Right cardiac atrium (tissue), 5 donors: ENCODE results near the gene PCDHA6. TPM values are rescaled to one million over a fixed set of nuclear protein-coding genes. Genes with fewer than 3 reads are reported as not detected.
"Not testable (repeated sequence)": the region's sequence is repeated elsewhere in the genome, so short reads cannot be mapped to it uniquely, and the experiment has no call there.

Experiments used
- ATAC-seq, 2 donors: fragments of 200-7000 bp; cut with Tn5 transposase; one replicate each; pipeline versions ENCODE4 v1.8.0 to v1.9.1; 2020; ENCODE audit warnings: moderate library complexity in 2 of 2, mild to moderate bottlenecking in 1 of 2
- DNase-seq, 3 donors: peaks; one replicate each; pipeline ENCODE4 v3.0.0-alpha.2; 2020
- H3K27ac ChIP-seq: one replicate; pipeline ENCODE4 v1.5.1; 2013; ENCODE audit warnings: mild to moderate bottlenecking, low read length, control low read depth, moderate library complexity
- H3K27me3 ChIP-seq: one replicate; pipeline ENCODE4 v1.6.1; 2013; ENCODE audit not compliant: control insufficient read depth, insufficient read depth
- H3K4me1 ChIP-seq: one replicate; pipeline ENCODE4 v1.6.1; 2013; ENCODE audit warnings: low read length; ENCODE audit not compliant: control insufficient read depth, insufficient read depth
- H3K4me3 ChIP-seq: one replicate; pipeline ENCODE4 v1.5.1; 2013; ENCODE audit warnings: low read length, control low read depth
- H3K9me3 ChIP-seq: one replicate; pipeline ENCODE4 v1.6.1; 2013; ENCODE audit warnings: low read length; ENCODE audit not compliant: control insufficient read depth
- WGBS: extraction: QIAGEN DNeasy Blood & Tissue Kit; methylation state at CpG from one replicate; pipeline ENCODE4 v1.1.7; 2013; 5-methylcytosine and 5-hydroxymethylcytosine counted together
- intact Hi-C, 4 donors: fragments of 100-400 bp; cut with DNase I; formaldehyde crosslinking; loops; one replicate each; pipeline versions ENCODE4 v1.11.0 to v1.14.0; 2022 to 2023
- polyA plus RNA-seq: library from polyadenylated mRNA; stranded (reverse); fragments of 200-250 nt; gene quantifications from one replicate; pipeline ENCODE4 v1.2.3, GENCODE V29; 2013
- total RNA-seq, 4 donors: library from RNA; stranded (reverse); fragmentation: NEBNext Ultra II Directional; extraction: Animal tissue kit (Norgen Biotek cat#: 25700); gene quantifications; one replicate each; pipeline ENCODE4 v1.2.1, GENCODE V29; 2021
- donor health status: healthy with polysubstance abuse.
- donor health status: DM: no; HTN: yes; CAD: no.
- donor health status: DM: no; HTN: no; CAD: no.
- donor health status: DM: no; HTN: yes; CAD: no; lungs with severe emphysema.
- donor health status: DM: yes; HTN: yes; CAD: no.

Gene PCDHA6
- total and polyA plus RNA-seq, 5 donors = 0.07 to 0.20 (median 0.11) TPM; not detected in 1

DNA sequence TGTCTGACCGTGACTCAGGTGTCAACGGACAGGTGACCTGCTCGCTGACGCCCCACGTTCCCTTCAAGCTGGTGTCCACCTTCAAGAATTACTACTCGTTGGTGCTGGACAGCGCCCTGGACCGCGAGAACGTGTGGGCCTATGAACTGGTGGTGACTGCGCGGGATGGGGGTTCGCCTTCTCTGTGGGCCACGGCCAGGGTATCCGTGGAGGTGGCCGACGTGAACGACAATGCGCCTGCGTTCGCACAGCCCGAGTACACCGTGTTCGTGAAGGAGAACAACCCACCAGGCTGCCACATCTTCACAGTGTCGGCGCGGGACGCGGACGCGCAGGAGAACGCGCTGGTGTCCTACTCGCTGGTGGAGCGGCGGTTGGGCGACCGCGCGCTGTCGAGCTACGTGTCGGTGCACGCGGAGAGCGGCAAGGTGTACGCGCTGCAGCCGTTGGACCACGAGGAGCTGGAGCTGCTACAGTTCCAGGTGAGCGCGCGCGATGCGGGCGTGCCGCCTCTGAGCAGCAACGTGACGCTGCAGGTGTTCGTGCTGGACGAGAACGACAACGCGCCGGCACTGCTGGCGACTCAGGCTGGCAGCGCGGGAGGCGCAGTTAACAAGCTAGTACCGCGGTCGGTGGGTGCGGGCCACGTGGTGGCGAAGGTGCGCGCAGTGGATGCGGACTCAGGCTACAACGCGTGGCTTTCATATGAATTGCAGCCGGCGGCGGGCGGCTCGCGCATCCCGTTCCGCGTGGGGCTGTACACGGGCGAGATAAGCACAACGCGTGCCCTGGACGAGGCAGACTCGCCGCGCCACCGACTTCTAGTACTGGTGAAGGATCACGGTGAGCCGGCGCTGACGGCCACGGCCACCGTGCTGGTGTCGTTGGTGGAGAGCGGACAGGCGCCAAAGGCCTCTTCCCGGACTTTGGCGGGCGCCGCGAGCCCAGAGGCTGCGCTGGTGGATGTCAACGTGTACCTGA, 42.8 kb downstream of the PCDHA6 start:
- H3K27me3 ChIP-seq = no peaks in the 10 kb centered on the region
- intact Hi-C loops = no loop called here
- no peak for ATAC-seq
- DNase-seq = peak in 2 of 3 donors; percentile 35 to 43
- no peak overlapping the region for H3K27ac ChIP-seq
- H3K9me3 ChIP-seq = peaks cover 9% of the 10 kb centered on the region
- H3K4me3 ChIP-seq = no peak overlapping the region
- no peaks in the 10 kb centered on the region for H3K4me1 ChIP-seq
- 35% methylated on average over 114 of the region's 114 CpGs for WGBS

DNA sequence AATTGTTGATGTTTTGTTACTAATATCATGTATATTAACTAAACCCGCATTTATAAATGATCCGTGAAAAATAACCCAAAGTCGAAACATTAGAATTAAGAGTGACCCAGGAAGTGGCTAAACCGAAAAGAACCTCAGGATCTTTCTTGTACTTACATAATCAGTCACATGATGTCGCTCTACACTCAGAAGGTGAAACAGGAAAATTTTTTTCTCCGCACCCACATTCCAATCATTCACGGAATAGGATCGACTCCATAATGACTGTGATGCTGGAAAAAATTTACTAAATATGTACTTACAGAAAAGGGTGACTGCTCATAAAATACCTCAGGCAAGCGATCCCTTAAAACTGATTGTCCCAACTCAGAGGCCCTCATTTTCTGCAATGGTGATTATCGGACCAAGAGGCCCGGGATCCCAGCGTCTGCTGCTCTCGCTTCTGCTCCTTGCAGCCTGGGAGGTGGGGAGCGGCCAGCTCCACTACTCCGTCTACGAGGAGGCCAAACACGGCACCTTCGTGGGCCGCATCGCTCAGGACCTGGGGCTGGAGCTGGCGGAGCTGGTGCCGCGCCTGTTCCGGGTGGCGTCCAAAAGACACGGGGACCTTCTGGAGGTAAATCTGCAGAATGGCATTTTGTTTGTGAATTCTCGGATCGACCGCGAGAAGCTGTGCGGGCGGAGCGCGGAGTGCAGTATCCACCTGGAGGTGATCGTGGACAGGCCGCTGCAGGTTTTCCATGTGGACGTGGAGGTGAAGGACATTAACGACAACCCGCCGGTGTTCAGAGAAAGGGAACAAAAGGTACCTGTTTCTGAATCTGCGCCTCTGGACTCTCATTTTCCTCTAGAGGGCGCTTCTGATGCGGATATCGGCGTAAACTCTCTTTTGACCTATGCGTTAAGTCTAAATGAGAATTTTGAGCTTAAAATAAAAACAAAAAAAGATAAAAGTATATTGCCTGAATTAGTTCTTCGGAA, 47.6 kb downstream of the PCDHA6 start, which contains the start of gene PCDHA12:
PCDHA12 (plus strand) TSS at position 224 of the 981 bp plus-strand sequence; CDS start at position 389, 165 bp downstream.
- H3K4me3 ChIP-seq = no peak within 1 kb of the TSS
- no peak within 1 kb of the TSS for H3K27ac ChIP-seq
- no peaks in the 10 kb centered on the region for H3K4me1 ChIP-seq
- H3K27me3 ChIP-seq = no peaks in the 10 kb centered on the region
- peaks cover 3% of the 10 kb centered on the region for H3K9me3 ChIP-seq
- 14% methylated on average over 47 of the region's 47 CpGs for WGBS
- intact Hi-C loops = no loop called here
- no peak for DNase-seq
- no peak for ATAC-seq

DNA sequence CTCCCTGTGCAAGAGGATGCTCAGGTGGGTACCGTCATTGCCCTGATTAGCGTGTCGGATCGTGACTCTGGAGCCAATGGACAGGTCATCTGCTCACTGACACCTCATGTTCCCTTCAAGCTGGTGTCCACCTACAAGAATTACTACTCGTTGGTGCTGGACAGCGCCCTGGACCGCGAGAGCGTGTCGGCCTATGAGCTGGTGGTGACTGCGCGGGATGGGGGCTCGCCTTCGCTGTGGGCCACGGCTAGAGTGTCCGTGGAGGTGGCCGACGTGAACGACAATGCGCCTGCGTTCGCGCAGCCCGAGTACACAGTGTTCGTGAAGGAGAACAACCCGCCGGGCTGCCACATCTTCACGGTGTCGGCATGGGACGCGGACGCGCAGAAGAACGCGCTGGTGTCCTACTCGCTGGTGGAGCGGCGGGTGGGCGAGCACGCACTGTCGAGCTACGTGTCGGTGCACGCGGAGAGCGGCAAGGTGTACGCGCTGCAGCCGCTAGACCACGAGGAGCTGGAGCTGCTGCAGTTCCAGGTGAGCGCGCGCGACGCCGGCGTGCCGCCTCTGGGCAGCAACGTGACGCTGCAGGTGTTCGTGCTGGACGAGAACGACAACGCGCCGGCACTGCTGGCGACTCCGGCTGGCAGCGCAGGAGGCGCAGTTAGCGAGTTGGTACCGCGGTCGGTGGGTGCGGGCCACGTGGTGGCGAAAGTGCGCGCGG, 48.9 kb downstream of the PCDHA6 start:
- WGBS = 30% methylated on average over 80 of the region's 80 CpGs
- H3K4me3 ChIP-seq, H3K4me1 ChIP-seq, intact Hi-C loops, ATAC-seq, H3K27me3 ChIP-seq, H3K27ac ChIP-seq, H3K9me3 ChIP-seq: not testable (repeated sequence)
- DNase-seq = peak in 1 of 3 donors; percentile 39

DNA sequence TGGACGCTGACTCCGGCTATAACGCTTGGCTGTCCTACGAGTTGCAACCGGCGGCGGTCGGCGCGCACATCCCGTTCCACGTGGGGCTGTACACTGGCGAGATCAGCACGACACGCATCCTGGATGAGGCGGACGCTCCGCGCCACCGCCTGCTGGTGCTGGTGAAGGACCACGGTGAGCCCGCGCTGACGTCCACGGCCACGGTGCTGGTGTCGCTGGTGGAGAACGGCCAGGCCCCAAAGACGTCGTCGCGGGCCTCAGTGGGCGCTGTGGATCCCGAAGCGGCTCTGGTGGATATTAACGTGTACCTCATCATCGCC, 49.5 kb downstream of the PCDHA6 start:
- DNase-seq (no peak), ATAC-seq (no peak)
- Histone ChIP-seq H3K27me3 (no peaks in the 10 kb centered on the region), H3K4me3 (no peak overlapping the region), H3K27ac (no peak overlapping the region), H3K9me3 (no peaks in the 10 kb centered on the region), H3K4me1 (no peaks in the 10 kb centered on the region)
- intact Hi-C loops = no loop called here
- WGBS = 34% methylated on average over 37 of the region's 37 CpGs

Other genes with a start within 250 kb of the PCDHA6 start
- gene CD14, start 194.8 kb upstream of the PCDHA6 start, total RNA-seq = 10 to 100 TPM; 52.8 to 99.0 (median 68.0) TPM
- 25.1 TPM for gene CD14, start 194.8 kb upstream of the PCDHA6 start, polyA plus RNA-seq
- gene TMCO6, start 188.5 kb upstream of the PCDHA6 start, total RNA-seq = 1 to 10 TPM; 4.3 to 5.0 (median 4.8) TPM
- 4.6 TPM for gene TMCO6, start 188.5 kb upstream of the PCDHA6 start, polyA plus RNA-seq
- gene NDUFA2, start 180.3 kb upstream of the PCDHA6 start, total RNA-seq = 100 to 1,000 TPM in 3 of 4 donors, 10 to 100 TPM in 1; 96.8 to 130 (median 106) TPM
- 334 TPM for gene NDUFA2, start 180.3 kb upstream of the PCDHA6 start, polyA plus RNA-seq
- 10 to 100 TPM; 68.2 to 77.6 (median 69.9) TPM for gene IK, start 180.1 kb upstream of the PCDHA6 start, total RNA-seq
- 62.4 TPM for gene IK, start 180.1 kb upstream of the PCDHA6 start, polyA plus RNA-seq
- gene WDR55, start 163.1 kb upstream of the PCDHA6 start, total RNA-seq = 10 to 100 TPM; 10.0 to 13.8 (median 12.5) TPM
- 11.2 TPM for gene WDR55, start 163.1 kb upstream of the PCDHA6 start, polyA plus RNA-seq
- under 1 TPM in 3 of 4 donors, not detected in 1; 0.23 to 0.58 (median 0.41) TPM for gene DND1, start 154.4 kb upstream of the PCDHA6 start, total RNA-seq
- gene DND1, start 154.4 kb upstream of the PCDHA6 start, polyA plus RNA-seq = 0.54 TPM
- 10 to 100 TPM; 42.9 to 49.6 (median 45.7) TPM for gene HARS1, start 136.6 kb upstream of the PCDHA6 start, total RNA-seq
- 44.5 TPM for gene HARS1, start 136.6 kb upstream of the PCDHA6 start, polyA plus RNA-seq
- gene HARS2, start 136.5 kb upstream of the PCDHA6 start, total RNA-seq = 10 to 100 TPM; 16.5 to 24.7 (median 21.6) TPM
- 17.0 TPM for gene HARS2, start 136.5 kb upstream of the PCDHA6 start, polyA plus RNA-seq
- gene ZMAT2, start 127.5 kb upstream of the PCDHA6 start, total RNA-seq = 10 to 100 TPM; 31.3 to 36.3 (median 33.7) TPM
- gene ZMAT2, start 127.5 kb upstream of the PCDHA6 start, polyA plus RNA-seq = 52.2 TPM
- gene PCDHA1, start 41.8 kb upstream of the PCDHA6 start, total RNA-seq = not detected
- gene PCDHA1, start 41.8 kb upstream of the PCDHA6 start, polyA plus RNA-seq = not detected
- under 1 TPM in 1 of 4 donors, not detected in 3; 0.08 TPM for gene PCDHA2, start 33.1 kb upstream of the PCDHA6 start, total RNA-seq
- gene PCDHA2, start 33.1 kb upstream of the PCDHA6 start, polyA plus RNA-seq = not detected
- under 1 TPM; 0.20 to 0.40 (median 0.27) TPM for gene PCDHA3, start 26.9 kb upstream of the PCDHA6 start, total RNA-seq
- gene PCDHA3, start 26.9 kb upstream of the PCDHA6 start, polyA plus RNA-seq = 0.07 TPM
- under 1 TPM in 3 of 4 donors, not detected in 1; 0.14 to 0.21 (median 0.14) TPM for gene PCDHA4, start 20.9 kb upstream of the PCDHA6 start, total RNA-seq
- gene PCDHA4, start 20.9 kb upstream of the PCDHA6 start, polyA plus RNA-seq = 0.02 TPM
- under 1 TPM in 2 of 4 donors, not detected in 2; 0.06 to 0.09 TPM for gene PCDHA5, start 6.3 kb upstream of the PCDHA6 start, total RNA-seq
- 0.02 TPM for gene PCDHA5, start 6.3 kb upstream of the PCDHA6 start, polyA plus RNA-seq
- under 1 TPM in 2 of 4 donors, not detected in 2; 0.12 to 0.14 TPM for gene PCDHA7, start 6.3 kb downstream of the PCDHA6 start, total RNA-seq
- gene PCDHA7, start 6.3 kb downstream of the PCDHA6 start, polyA plus RNA-seq = 0.02 TPM
- under 1 TPM in 2 of 4 donors, not detected in 2; 0.06 TPM for gene PCDHA8, start 13.2 kb downstream of the PCDHA6 start, total RNA-seq
- gene PCDHA8, start 13.2 kb downstream of the PCDHA6 start, polyA plus RNA-seq = not detected
- under 1 TPM in 1 of 4 donors, not detected in 3; 0.03 TPM for gene PCDHA9, start 20.4 kb downstream of the PCDHA6 start, total RNA-seq
- gene PCDHA9, start 20.4 kb downstream of the PCDHA6 start, polyA plus RNA-seq = not detected
- under 1 TPM; 0.06 to 0.59 (median 0.39) TPM for gene PCDHA10, start 27.9 kb downstream of the PCDHA6 start, total RNA-seq
- 0.02 TPM for gene PCDHA10, start 27.9 kb downstream of the PCDHA6 start, polyA plus RNA-seq
- gene PCDHA11, start 41.0 kb downstream of the PCDHA6 start, total RNA-seq = under 1 TPM in 3 of 4 donors, not detected in 1; 0.06 to 0.42 (median 0.12) TPM
- not detected for gene PCDHA11, start 41.0 kb downstream of the PCDHA6 start, polyA plus RNA-seq
- under 1 TPM in 2 of 4 donors, not detected in 2; 0.20 to 0.31 TPM for gene PCDHA12, start 47.3 kb downstream of the PCDHA6 start, total RNA-seq
- 0.02 TPM for gene PCDHA12, start 47.3 kb downstream of the PCDHA6 start, polyA plus RNA-seq
- under 1 TPM in 1 of 4 donors, not detected in 3; 0.09 TPM for gene PCDHA13, start 54.2 kb downstream of the PCDHA6 start, total RNA-seq
- gene PCDHA13, start 54.2 kb downstream of the PCDHA6 start, polyA plus RNA-seq = 0.05 TPM
- under 1 TPM; 0.09 to 0.23 (median 0.11) TPM for gene PCDHAC1, start 98.3 kb downstream of the PCDHA6 start, total RNA-seq
- gene PCDHAC1, start 98.3 kb downstream of the PCDHA6 start, polyA plus RNA-seq = not detected
- 1 to 10 TPM in 1 of 4 donors, under 1 TPM in 3; 0.44 to 1.1 (median 0.54) TPM for gene PCDHAC2, start 138.5 kb downstream of the PCDHA6 start, total RNA-seq
- gene PCDHAC2, start 138.5 kb downstream of the PCDHA6 start, polyA plus RNA-seq = 0.02 TPM
- gene PCDHB1, start 223.4 kb downstream of the PCDHA6 start, total RNA-seq = not detected
- gene PCDHB1, start 223.4 kb downstream of the PCDHA6 start, polyA plus RNA-seq = not detected